HG03469 (cell line): ENCODE data around the gene VPS54.
A peak's percentile ranks its signal among the peaks of the same experiment; 100 is the strongest.
"Not testable (repeated sequence)": the region's sequence is repeated elsewhere in the genome, so short reads cannot be mapped to it uniquely, and the experiment has no call there.

Experiments
- ATAC-seq: cut with Tn5 transposase; IDR thresholded peaks from one replicate; pipeline ENCODE4 v1.9.1; 2021; ENCODE audit warnings: mild to moderate bottlenecking, moderate library complexity, moderate number of reproducible peaks; ENCODE audit not compliant: unreplicated experiment

Gene VPS54

DNA sequence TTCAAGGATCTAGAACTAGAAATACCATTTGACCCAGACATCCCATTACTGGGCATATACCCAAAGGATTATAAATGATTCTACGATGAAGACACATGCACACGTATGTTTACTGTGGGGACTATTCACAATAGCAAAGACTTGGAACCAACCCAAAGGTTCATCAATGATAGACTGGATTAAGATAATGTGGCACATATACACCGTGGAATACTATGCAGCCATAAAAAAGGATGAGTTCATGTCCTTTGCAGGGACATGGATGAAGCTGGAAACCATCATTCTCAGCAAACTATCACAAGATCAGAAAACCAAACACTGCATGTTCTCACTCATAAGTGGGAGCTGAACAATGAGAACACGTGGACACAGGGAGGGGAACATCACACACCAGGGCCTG, 87.1 kb downstream of the VPS54 start:
- not testable (repeated sequence) for ATAC-seq

- ATAC-seq = no peak
Measured at GRCh38 chr2:63926815-63927214, 92.4 kb downstream of the VPS54 start.

- ATAC-seq = no peak
Measured at GRCh38 chr2:63914311-63914710, 104.9 kb downstream of the VPS54 start.

DNA sequence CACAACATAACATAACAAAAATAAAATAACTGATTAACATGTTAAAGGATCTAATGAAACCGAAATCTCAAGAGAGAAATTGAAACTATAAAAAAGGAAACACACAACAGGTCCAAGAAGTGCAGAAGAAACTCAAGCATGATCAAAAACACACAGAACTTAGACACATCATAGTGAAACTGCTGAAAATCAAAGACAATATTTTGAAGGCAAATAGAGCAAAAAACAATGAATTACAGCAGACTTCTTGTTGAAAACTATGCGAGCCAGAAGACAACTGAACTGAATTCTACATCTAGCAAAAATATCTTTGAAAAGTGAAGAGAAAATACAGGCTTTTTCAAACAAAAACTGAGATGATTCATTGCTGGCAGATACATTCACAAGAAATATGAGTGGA, 116.2 kb downstream of the VPS54 start:
- peak; percentile 72 for ATAC-seq

DNA sequence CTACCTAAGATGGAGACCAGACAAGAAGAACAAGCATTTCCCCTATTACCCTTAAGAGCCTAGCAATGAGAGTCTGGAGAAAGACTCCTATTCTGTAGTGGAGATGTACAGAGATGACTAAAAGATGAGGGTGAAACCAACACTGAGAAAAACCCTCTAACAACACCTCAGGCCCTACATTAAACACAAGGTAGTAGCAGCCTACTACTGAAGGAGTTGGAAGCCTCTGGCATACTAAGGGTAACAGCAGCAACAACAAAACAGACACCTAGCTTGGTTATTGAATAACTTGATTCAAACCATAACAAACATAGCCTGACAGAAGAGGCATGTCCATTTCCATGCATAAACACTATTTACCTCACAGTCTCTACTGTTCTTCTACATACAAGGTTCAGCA, 117.1 kb downstream of the VPS54 start:
- no peak for ATAC-seq

DNA sequence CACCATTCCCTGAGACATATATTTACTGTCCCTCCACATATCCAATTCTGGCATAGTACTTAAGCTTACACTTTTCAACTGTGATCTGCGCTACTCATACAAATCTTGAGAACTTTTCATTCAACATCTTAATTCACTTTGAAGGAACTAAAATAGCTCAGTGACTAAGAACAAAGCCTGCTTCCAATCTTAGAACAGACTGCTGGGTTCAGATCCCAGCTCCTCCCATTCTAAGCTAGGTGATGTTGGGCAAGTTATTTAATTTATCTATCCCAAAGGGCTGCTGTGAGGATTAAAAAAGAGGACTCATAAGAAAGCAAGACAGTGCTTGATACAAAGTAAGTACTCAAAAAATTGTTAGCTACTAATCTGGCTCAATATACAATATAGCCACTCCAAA, 119.6 kb downstream of the VPS54 start:
- no peak for ATAC-seq

DNA sequence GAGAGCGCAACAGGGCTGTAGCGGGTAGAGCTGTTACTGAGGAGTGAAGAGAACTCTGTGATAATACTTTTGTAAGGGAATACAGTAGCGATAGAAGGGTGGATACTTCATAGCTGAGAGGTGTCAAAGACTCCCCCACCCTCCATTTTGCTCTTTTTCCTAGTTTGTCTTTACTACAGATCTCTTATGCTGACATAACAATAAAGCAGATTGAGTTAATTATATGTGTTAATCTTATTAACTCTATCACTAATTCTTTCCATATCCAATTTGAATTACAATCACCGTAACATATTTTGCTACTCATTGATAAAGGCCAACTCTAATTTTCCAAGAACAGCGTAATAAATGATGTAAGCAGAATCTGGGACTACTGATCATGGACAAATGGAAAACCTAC, 120.4 kb downstream of the VPS54 start:
- no peak for ATAC-seq

GRCh38 chr2:63894167-63894566, 125.1 kb downstream of the VPS54 start:
- ATAC-seq = no peak

DNA sequence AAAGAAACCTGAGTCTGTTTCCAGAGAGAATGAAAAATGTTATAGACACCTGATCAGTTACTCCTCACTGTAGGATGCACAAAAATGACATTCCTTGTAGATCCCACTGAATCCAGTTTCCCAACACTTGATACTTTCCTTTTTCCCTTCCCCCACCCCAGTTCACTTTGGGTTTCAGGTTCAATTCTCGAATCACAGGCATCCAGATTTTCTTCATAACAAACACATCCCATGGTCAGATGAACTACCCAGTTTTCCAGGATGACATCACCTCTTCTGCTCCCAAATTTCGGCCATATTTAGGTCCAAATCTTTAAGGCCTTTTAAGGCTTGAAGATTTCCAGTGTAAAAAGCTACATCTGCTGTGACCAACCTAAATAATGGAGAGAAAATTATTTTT, 126.1 kb downstream of the VPS54 start:
- no peak for ATAC-seq

DNA sequence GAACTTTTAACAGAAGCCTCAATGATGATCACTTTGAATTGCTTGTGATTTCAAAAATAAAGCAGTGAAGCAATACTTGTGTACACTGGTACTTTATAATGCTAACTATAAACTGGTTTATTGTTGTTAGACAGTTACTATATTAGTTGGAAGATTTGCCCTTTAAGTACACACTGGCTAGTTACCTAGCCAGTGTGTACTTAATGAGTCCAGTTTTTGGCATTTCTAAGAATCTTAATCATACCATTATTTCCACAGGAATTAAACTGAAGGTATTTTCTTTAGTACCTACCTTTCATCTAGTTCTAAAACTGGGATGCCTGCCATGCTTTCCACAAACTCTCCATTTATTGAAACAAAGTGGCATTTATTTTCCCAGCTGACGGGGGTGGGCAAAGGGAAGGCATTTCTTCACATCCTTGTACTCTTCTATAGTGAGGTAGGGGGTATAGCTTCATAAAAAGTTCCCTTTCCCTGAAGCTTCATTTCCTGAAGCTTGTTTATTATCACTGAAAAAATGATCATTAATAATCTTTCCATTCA, 127.7 kb downstream of the VPS54 start:
- ATAC-seq = no peak

GRCh38 chr2:63890678-63891077, 128.6 kb downstream of the VPS54 start:
- no peak for ATAC-seq

- ATAC-seq = no peak
Measured at GRCh38 chr2:63888490-63889402, 130.5 kb downstream of the VPS54 start.

- no peak for ATAC-seq
Measured at GRCh38 chr2:63888053-63888452, 131.2 kb downstream of the VPS54 start.

DNA sequence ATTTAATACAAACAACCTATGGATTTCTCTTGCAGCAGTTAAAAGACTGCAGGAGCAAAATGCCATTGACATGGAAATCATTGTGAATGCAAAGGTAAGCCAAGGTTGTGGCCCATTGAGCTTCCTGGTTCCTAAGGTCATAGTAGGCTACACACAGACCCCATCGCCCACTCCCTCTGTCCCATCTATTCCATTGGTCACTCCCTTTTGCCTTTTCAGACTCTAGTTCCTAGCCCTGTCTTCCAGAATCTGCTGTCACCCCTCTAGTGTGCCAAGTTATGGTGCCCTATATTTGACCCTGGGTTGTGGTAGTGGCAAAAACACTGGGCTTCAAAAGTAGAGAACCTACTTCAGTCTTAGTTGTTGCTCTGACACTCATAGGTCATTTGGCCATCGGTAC, 132.8 kb downstream of the VPS54 start:
- ATAC-seq = no peak

DNA sequence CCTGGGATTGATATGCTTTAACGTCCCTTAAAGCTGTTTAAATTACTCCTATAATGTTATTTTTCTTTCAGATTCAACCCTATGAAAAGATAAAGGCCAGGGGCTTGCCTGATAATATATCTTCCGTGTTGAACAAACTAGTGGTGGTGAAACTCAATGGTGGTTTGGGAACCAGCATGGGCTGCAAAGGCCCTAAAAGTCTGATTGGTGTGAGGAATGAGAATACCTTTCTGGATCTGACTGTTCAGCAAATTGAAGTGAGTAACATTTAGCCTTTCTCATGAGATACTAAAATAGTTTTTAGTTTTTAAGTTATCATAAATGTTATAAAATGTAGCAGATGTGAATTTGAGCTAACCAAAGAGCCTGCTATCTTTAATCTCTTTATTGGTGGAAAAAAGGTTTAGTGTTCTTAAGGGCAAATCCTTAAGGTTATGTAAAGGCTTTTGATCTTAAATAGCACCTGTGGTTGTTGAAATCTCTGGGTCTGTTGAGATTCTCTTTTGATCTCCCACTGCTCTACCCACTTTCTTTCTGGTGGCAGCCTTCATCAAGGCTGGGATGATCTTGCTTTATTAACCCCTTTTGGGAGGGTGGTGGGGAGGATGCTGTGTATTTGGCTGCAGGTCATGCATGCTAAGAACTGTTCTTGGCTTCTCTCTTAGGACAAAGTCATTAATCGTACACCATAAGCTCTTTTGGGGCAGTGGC, 136.7 kb downstream of the VPS54 start:
- ATAC-seq = no peak

- no peak for ATAC-seq
Measured at GRCh38 chr2:63881205-63881604, 138.0 kb downstream of the VPS54 start.

GRCh38 chr2:63880625-63881024, 138.6 kb downstream of the VPS54 start:
- ATAC-seq = no peak

DNA sequence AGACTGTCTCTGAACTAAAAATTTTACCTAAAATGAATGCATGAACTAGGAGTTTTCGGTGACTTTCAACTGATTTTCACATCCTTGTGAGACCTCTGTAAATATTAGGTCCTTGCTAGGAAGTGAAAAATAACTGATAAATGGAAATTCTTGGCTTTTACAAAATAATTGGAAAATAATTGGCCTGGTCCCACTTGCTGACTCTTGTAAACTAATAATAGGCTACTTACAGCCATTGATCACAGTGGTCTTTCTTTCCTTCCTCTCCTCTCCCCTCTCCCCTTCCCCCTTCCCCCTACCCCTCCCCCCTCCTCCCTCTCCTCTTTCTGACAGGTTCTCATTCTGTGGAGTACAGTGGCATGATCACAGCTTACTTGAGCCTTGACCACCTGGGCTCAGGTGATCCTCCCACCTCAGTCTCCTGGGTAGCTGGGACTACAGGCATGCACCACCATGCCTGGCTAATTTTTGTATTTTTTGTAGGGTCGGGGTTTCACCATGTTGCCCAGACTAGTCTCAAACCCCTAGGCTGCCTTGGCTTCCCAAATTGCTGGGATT, 139.3 kb downstream of the VPS54 start:
- no peak for ATAC-seq

DNA sequence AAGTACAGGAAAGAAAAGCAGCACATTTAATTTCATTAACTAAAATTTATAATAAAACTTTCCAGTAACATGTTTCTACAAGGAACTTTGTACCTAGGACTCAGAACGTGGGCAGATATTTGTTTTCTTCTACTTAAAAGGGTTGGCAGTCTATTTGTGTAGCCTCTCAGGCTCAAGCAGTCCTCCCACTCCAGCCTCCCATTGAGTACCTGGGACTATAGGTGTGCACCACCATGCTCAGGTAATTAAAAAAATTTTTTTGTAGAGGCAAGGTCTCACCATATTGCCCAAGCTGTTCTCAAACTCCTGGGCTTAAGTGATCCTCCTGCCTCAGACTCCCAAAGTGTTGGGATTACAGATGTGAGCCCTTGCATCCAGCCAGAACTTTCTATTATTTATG, 140.7 kb downstream of the VPS54 start:
- no peak for ATAC-seq

DNA sequence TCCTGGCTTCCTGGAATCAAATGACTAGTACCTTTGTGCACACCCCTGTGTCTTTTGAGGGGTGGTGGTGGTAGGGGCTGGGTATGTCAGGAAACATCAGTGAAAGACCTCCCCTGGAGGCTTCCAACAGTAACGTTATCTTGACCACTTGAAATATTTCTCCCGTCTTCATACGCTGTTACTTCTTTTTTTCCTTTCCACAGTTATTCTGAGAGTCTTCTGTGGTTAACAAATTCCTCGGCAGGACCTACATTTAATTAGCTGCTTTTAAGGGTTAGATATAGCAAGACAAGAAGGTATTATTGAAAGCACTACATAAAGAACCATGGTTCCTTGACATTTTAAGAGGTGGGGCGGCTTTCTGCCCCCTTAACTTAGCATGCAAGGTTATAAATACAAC, 142.9 kb downstream of the VPS54 start:
- no peak for ATAC-seq

- ATAC-seq = no peak
Measured at GRCh38 chr2:63875559-63876245, 143.5 kb downstream of the VPS54 start.
